Measurements from ENCODE around the gene CCDC85C.

CCDC85C gene

DNA sequence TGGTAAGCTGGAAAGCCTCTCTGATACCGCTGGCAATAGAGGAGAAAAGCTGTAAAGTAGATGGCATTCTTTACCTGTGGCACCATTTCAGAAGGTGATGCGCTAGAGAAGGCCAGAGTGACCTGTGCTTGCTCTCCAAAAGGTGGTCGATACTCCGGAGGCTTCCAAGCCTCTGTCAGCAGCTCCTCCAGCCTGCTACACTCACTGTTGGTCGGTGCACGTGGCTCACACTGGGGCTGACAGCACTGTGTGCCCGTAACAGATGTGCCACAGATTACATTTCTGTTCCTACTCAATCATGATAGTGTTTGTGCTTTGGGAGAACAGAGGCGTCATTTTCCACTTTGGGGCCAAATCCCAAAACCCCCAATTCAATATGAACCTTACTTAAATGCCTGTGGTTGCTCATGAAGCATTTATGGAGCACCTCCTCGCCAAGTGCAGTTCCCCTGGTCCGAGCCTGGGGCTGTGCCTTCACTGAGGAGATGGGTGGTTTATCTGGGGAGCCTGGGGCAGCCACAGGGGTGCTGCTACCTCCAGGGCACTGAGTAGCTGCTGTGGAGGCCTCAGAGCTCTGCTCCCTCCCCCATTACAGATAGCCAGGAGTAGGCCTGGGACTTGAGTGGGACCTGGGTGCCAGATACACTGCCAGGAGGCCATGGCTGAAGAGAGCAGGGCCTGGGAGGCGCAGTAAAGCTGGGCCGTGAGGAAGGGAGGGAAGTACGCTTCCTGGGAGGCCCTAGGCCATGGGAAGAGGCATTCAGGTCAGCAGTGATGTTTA lies 96.0 kb downstream of the CCDC85C start:
- no peak for DNase-seq

DNA sequence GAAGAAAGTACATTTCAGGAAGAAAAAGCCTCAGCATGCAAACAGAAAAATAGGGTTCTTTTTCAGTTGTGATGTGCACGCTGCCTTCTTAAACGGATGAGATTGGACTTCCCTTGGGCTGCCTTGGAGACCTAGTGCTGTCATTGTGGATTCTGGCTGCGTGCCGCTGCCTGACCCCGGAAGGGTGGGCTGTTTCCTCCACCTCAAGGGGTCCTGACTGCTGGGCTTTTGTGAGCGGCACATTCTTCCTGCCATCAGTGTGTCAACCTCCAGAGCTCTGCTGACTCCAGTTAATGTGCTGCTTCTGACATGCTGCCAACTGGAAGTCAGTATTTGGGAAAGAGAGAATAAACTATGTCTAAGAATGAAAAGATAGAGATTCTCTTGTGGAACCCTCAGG lies 97.7 kb downstream of the CCDC85C start:
- no peak for DNase-seq

DNA sequence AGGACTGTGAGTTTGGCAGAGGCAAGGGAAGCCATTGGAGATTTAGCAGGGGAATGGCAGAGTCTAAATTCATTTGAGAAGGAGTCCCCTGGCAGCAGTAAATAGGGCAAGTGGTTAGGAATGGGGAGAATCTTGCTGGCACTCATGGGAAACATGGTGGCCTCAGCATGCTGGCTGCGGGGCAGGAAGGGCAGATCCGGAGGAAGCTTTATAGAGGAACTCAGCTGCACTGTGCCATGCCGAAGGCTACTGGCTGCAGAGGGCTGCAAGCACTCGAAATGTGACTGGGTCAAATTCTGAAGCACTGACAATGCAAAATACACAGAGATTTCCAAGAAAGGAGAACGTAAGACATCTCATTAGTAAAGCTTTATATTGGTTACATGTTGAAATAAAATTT lies 98.9 kb downstream of the CCDC85C start:
- no peak for DNase-seq

DNA sequence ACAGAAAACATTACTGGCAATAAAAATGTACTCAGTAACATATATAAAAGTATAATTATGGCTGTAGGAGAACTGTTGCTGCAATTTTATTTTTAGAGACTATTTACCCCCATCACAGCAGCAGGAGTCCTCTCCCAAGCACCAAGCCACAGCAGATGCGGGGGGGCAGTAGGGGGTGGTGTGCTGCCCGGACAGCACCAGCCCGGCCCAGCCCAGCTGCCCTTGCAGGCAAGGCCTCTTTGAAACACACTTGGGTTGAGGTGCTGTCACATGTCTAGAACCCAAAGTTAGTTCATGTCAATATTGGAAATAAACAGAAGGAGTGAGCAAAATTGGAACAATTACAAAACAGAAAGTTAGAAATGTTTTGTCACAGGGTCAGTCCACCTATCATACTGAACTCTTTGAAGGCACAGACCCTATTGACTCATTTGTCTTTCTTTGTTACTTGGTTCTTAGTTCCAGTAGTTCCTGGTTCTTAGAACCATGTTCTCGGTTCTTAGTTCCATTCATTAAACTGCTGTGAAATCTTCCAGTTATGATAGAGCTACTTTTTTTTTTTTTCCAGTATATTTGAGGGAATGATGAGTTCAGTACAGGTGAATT lies 100.1 kb downstream of the CCDC85C start:
- no peak for DNase-seq

DNA sequence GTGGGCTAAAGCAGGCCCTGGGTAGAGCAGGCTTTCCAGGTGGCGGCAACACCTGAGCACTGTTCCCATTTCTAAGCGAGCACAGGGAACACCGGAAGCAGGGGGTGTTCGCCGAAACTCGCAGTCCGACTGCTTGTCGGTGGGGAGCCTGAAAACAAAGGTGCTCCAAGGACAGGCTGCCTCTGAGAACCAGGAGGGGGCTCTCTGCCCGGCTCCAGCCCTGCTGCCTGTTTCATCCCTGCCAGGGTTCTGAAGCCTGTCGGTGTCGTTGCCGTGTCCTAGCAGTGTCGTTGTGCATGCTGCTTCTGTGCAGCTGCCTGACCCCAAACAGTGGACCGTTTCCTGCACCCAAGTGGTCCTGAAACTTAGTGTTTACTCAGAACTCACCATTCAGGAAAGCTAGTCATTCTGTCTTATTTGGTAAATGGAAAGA lies 101.0 kb downstream of the CCDC85C start:
- no peak for DNase-seq

DNA sequence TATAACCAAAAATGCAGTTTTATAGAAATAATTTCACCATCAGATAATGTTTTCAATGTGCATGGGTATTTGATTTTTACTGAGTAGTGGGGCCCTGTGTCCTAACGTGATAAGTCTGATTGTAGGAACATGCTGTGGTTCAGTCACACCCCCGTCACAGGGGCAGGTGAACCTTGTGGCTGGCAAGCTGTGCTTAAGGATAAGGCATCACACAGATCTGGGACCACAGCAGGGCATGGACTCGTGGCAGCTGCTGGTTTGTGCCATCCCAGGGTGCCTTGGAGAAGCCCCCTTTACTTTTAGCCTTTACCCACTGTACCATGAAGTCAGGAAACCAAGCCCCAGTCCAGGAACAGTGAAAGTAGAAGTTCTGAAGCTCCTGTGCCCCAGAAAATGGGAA lies 106.1 kb downstream of the CCDC85C start:
- no peak for DNase-seq

DNA sequence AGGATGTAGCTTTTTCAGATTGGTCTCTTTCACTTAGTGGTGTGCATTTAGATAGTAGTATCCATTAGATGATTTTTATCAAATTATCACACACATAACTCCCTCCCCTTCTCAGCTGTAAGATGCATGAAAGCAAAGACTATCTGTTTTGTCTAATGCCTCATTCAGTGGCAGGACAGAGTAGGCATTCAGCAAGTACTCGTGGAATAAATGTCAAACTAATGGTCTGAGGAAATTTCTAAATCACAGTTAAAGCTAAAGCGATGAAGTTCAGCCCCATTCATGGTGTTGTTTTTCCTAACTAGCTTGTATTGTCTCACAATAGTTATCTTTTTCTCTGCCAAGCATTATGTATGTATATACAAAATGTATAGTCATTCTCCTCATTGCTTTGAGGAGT lies 106.7 kb downstream of the CCDC85C start:
- DNase-seq = no peak

DNA sequence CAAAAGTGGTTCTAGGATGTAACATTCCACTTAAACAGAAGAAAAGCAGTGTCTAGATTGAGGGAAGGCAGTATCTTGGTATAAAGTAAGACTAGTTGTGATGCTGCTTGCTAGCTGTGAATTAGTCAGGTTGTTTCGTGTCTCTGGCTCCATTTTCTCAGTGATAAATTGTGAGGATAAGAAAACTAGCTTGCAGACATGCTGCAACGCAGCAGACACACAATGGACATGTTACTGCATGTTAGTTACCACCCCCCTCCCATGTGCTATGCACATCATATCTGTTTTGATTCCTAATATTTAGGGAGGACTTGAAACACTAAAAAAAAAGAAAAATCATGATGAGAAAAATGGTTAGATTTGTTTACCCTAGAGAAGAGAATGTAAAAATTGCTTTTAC lies 119.9 kb downstream of the CCDC85C start:
- DNase-seq = no peak

DNA sequence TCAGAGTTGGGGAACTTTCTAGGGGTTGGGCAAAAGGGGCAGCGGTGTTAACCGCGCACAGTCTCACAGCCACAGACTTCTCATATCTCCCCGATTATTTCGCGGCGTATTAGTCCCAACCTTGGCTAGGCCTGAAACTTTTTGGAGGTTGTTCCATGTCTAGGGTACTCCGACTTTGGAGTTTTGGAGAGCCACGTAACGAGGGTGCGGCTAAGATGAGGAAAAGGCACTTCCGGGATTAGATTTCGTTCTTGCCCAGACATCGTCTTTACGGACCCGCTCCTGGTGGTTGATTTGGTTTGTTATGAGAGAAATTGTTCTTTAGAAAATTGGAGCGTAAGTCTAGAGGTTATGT lies 122.3 kb downstream of the CCDC85C start:
- DNase-seq = no peak

DNA sequence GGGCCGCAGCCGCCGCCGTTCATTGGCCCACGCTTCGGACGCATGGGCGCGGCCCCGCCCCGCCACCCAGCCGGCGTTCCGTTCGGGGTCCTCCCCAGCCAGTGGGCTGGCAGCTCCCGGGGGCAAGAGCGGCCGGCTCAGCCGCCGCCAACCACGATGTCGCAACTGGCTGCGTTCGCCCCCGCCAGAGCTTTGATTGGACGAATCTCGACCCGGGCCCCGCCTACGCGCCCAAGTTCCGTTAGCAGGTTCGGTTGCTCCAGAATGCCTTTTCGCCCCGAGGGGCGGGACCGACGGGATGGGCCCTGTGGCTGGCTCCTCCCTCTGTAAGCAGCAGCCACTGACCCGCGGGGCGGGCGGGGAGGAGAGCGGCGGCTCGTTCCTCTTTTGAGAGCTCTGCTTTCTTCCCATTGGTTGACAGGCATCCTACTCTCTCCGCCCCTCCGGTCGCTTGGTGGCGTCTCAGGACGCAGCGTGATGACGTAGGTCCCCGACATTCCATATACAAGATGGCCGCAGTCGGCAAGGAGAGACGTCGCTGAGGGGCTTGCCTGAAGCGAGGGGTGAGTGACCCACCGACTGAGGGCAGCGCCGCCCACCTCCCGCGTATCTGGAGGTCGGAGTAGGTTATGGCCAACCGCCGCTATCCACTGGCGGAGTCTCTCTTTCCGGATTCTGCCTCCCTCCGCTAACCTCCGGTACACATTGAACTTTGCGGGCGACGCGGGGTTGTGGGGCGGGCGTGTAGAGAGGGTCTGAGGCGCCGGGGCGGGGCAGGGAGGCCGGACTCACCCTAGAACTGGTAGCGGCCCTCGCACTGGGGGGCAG lies 122.9 kb downstream of the CCDC85C start, which contains the start of gene CCNK:
Gene CCNK, plus strand, starts transcription at position 493 of the 828 bp plus-strand sequence. CDS start 11,269 bp downstream, outside the sequence.
- peak; percentile 100 for DNase-seq

DNA sequence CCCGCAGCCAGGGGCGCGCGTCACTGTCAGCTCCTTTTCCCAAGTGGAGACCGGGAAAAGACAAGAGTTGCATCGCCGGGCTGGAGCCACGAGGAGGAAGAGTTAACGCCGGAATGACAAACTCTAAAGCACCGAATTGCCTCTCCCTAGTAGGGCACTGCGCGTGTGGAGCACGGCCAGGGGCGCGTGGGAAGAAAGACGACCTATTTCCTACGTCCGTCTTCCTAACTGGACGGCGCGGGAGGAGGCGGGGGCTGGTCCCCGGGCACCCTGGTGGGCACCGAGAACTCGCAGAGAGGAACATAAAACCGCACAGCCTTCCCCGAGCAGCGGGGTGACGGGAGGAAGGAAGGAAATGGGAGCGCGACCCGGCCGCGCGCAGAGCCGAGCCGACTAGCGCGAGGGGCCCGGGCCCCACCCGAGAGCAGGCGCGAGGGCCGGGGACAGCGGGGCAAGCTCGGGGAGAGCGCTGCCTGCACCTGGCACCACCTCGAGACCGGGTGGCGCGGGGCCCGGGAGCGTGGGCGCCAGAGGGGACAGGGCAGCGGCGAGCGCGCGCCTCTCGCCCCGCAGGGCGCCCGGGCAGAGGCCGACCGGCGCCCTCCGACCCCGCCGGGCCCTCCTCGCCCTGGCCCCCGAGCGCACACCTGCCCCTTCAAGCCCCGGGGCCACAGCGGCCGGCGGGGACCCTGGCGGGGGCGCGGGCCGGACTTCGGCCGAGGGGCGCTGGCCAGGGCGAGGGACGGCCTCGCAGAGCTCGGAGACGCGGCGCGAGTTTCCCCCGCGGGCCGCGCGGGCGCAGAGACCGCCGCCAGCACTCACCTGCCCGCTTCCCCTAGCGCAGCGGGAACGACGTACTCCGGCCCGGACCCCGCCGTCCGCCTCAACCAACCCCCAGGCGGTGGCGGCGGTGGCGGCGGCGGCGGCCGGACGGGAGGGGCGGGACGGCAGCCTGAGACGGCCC lies 123.8 kb downstream of the CCDC85C start, which contains the start of gene SETD3:
Gene SETD3, minus strand, starts transcription at position 954 of the 964 bp plus-strand sequence. CDS start 15,054 bp downstream, outside the sequence.
- peak; percentile 63 for DNase-seq

DNA sequence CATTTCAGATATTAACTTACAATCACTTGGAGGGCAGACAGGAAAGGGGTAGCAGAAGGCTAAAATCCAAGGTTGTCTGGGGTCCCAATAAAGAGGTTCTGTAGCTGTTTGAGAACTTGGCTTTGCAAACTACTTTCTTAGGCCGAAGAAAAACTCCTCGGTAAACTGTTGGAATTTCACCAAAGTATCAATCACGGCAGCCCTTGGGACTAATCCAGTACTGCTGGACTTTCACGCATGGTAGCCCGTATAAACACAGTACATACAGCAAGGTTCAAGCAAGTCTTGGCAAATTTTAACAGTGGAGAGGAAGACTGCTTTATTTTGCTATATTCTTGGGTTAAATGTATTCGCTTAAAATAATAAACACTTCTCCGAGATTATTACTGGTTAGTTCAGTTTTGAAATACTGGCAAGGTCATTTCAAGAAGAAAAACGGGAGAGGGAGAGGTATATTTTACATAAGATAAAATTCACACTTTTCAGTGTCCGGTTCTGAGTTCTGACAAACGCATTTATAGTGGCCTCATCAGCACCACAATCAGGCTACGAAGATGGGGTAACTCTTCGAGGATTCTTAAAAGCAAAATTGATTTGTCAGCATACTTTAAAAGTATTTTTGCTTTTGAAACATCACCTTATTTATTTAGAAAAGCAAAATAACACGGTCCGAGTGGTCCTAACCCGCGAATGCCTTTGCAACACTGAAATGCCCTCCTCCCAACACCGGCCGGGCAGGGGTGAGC lies 124.7 kb downstream of the CCDC85C start:
- DNase-seq = no peak

DNA sequence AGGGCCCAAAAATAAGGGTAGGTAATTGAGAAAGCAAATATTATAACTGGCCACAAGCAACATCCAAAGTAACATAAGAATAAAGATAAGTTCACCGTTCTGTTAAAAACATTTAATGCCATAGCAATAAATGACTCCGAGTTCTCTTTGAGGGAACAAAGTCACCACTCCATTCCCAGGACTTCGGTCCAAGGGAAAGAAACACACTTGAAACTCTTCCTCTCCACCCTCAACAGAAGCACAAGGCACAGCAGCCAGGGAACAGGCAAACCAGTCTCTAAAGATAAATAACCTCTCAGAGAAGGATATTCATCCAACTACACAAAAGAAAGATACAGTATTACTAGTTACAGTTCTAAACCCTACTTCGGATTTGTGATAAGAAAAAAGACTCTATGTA lies 125.9 kb downstream of the CCDC85C start:
- DNase-seq = no peak

DNA sequence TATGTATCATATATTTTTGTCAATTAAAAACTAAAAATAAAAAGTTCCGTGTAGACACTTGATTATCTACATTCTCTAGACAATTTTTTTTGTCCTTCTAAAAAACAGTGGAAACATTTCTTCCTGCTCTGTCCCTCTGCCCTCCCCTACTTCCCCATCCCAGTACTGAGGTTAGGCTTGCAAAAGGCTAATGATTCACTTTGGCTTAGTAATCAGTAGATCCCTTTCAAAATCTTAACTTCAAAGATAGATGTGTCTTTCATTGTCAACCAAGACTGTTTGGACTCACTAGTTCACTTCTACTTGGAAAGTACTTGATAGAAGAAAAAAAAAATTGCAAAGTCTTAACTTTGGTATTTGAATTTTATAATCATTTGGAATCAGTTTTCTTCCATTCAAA lies 127.1 kb downstream of the CCDC85C start:
- DNase-seq = no peak

DNA sequence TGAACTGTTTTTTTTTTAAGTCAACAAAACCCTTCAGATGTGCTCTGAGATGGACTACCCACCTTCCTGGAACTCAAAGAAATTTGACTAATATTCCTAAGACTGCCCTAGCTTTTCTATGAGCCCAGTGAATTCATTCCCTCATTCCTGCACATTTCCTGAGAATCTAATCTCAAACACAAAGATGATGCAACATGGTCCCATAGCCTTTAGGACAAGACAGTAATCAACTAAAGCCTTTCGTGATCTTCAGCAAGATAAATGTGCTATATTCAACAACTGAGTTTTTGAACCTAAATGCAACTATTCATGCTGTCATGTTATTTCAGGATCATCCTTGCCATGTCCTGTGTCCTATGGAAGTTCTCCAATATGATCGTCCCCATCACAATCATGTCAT lies 128.3 kb downstream of the CCDC85C start:
- DNase-seq = no peak

DNA sequence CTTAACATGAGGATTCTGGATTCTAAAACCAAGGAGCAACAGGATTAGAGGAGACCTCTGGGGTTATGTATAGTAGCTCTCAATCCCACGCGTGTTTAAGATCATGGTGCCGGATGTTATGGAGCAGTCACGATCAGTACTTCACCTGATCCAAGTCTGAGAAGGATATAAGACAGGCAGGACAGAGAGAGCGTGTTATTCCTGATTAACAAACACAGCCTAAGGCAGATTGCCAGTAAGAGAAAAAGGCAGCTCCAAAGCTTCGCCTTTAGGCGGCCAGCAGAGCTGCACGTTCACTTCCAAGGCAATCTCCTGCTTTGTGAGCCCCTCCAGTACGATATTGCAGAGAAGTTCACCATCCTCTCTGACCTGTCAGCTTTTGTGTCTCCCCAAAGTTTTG lies 128.8 kb downstream of the CCDC85C start:
- DNase-seq = no peak

DNA sequence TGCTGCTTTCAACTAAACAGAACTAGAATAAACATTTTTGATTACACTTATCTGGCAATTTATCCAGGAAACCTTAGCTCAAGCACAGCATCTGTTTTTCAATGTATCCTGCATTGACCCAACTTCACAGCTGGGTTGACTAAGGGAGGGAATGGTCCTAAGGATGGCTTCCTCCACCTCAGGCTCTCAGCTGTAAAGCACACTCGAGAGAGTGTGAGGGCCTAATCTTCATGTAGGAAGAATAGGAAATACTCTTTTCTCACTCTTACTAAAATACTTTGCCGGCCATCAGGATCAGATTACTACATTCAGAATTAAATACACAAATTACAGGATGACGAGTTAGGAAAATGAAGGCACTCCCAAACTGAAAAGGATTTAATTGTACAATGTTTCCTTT lies 130.5 kb downstream of the CCDC85C start:
- no peak for DNase-seq

DNA sequence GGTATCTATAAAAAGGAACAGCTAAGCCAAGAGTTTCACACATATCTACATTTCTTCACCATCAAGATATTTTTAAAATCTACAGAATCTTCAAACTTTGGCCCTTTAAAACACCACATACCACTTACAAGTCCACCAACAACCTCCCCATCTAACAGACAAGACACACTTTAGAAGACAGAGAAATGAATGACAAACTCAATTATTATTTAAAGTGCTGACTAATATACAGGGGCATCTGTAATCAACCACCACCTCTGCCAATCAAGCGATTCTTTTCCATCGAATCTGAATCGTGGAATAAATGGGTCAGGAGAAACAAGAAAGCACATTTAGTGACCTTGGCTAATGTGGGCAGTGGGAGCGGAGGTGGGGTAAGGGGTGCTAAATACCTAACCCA lies 131.1 kb downstream of the CCDC85C start:
- DNase-seq = no peak

DNA sequence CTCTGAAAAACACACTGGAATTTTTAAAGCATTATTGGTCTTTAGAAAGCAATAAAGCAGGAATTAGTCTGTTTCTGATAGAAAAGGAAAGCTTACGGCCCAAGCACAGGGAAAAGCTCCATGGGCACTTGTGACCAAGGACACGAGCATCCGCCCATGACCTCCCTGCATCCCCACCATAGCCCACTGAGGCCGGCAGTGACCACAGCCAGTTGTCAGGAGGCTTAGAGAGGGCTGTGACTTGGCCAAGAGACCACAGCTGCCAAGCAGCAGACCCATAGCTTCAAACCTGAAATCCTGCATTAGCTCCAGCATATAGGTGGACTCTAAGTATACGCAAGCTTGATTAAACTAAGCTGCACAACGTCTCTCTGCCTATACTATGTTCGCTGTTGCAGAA lies 132.3 kb downstream of the CCDC85C start:
- no peak for DNase-seq

DNA sequence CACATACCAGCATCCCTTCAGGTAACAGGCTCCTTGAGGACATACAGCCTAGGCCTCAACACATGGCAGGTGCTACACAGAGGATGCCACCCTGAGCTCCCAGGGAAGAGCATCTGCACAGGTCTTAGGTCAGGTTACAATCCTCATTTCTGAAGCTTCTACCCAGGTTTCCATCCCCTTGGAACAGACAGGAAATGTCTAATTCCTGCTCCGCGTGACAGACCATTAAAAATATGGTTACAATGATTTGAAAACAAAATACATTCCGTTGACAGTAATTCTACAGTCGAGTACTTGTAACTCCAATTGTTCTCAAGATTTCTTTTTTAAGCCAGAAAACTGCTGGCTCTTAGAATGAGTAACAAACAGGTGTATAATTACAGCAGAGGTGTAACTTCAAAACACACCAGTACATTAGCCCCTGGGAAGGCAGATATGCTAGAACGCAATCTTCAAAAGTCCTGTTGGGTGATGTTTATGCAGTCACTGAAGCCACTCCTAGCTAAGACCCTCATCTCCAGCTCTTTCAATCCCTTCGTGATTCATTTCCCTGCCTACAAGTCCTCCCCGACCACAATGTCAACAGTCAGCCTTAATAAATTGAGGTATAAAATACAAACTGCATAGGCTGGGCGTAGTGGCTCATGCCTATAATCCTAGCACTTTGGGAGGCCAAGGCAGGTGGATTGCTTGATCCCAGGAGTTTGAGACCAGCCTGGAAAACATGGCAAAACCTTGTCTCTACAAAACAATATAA lies 135.0 kb downstream of the CCDC85C start:
- no peak for DNase-seq

DNA sequence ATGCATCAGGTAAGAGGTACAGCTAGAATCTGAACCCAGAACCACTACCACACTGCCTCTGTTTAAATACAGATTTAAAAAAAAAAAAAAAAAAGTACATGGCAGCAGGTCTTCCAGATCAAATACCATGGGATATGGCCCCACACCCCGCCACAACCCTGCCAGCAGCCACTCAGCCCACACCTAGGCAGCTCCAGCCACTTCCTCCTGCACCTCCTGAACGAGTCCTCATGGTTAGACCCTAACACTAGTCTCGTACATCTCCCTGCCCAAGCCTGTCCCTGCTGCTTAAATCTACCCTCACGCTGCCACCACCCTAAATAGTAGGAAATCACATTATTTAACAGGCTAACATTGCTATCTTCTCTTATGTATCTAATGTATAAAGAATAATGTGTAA lies 135.9 kb downstream of the CCDC85C start:
- DNase-seq = no peak

Measured in GDM1 (cell line).